Measurements from ENCODE around the gene KRI1.

DNA sequence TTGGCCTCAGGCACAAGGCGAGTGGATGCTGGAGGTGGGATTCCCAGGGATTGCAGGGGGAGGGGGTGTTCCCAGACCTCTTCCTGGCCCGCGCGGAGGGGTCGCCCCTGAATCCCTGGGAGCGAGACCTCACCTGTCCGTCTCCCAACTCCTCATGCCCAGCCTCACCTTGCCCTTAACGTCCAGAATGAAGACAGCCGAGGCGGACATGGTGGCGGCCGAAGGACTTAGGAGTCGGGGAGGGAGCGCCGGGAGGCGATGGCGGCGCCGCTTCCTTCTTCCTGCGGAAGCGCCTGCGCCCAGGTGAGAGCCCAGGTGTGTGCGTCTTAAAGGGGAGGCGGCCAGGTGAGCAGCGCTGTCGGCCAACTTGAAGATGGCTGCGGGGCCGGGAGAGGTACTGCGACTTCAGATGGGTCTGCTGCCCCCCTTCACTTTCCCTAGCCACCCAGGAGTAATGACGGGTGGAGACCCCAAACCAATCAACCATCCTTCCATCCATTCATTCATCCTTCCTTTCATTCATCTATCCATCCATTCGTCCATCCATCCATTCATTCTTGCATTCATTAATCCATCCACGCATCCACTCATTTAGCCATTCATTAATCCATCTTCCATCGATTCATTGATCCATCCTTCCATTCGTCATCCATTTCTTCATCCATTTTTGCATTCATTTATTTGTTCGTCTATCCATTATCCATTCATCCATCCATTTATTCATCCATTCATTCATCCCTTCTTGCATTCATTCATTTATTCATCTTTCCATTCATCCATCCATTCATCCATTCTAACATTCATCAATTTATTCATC, 21.4 kb upstream of the KRI1 start, which contains the start of gene AP1M2:
- TF ChIP-seq, protein P1, sequence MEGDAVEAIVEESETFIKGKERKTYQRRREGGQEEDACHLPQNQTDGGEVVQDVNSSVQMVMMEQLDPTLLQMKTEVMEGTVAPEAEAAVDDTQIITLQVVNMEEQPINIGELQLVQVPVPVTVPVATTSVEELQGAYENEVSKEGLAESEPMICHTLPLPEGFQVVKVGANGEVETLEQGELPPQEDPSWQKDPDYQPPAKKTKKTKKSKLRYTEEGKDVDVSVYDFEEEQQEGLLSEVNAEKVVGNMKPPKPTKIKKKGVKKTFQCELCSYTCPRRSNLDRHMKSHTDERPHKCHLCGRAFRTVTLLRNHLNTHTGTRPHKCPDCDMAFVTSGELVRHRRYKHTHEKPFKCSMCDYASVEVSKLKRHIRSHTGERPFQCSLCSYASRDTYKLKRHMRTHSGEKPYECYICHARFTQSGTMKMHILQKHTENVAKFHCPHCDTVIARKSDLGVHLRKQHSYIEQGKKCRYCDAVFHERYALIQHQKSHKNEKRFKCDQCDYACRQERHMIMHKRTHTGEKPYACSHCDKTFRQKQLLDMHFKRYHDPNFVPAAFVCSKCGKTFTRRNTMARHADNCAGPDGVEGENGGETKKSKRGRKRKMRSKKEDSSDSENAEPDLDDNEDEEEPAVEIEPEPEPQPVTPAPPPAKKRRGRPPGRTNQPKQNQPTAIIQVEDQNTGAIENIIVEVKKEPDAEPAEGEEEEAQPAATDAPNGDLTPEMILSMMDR (IDR thresholded peaks at IDR 0.05; ENCODE audit: low read depth, low read length, missing input control) = no peak
- TF ChIP-seq, protein P2, sequence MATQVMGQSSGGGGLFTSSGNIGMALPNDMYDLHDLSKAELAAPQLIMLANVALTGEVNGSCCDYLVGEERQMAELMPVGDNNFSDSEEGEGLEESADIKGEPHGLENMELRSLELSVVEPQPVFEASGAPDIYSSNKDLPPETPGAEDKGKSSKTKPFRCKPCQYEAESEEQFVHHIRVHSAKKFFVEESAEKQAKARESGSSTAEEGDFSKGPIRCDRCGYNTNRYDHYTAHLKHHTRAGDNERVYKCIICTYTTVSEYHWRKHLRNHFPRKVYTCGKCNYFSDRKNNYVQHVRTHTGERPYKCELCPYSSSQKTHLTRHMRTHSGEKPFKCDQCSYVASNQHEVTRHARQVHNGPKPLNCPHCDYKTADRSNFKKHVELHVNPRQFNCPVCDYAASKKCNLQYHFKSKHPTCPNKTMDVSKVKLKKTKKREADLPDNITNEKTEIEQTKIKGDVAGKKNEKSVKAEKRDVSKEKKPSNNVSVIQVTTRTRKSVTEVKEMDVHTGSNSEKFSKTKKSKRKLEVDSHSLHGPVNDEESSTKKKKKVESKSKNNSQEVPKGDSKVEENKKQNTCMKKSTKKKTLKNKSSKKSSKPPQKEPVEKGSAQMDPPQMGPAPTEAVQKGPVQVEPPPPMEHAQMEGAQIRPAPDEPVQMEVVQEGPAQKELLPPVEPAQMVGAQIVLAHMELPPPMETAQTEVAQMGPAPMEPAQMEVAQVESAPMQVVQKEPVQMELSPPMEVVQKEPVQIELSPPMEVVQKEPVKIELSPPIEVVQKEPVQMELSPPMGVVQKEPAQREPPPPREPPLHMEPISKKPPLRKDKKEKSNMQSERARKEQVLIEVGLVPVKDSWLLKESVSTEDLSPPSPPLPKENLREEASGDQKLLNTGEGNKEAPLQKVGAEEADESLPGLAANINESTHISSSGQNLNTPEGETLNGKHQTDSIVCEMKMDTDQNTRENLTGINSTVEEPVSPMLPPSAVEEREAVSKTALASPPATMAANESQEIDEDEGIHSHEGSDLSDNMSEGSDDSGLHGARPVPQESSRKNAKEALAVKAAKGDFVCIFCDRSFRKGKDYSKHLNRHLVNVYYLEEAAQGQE (IDR thresholded peaks at IDR 0.05) = no peak
- TF ChIP-seq RAD21 (IDR thresholded peaks at IDR 0.05) = no peak
- TF ChIP-seq GABPA (IDR thresholded peaks at IDR 0.05 in 1 of 2, conservative IDR thresholded peaks at IDR 0.05 in 1 of 2) = no peak
- TF ChIP-seq TAF1 (conservative IDR thresholded peaks at IDR 0.05) = no peak
- no peak for TF ChIP-seq YY1 (IDR thresholded peaks at IDR 0.05)
- TF ChIP-seq, protein P3, sequence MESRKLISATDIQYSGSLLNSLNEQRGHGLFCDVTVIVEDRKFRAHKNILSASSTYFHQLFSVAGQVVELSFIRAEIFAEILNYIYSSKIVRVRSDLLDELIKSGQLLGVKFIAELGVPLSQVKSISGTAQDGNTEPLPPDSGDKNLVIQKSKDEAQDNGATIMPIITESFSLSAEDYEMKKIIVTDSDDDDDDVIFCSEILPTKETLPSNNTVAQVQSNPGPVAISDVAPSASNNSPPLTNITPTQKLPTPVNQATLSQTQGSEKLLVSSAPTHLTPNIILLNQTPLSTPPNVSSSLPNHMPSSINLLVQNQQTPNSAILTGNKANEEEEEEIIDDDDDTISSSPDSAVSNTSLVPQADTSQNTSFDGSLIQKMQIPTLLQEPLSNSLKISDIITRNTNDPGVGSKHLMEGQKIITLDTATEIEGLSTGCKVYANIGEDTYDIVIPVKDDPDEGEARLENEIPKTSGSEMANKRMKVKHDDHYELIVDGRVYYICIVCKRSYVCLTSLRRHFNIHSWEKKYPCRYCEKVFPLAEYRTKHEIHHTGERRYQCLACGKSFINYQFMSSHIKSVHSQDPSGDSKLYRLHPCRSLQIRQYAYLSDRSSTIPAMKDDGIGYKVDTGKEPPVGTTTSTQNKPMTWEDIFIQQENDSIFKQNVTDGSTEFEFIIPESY (IDR thresholded peaks at IDR 0.05) = no peak
- no peak for TF ChIP-seq JUND (IDR thresholded peaks at IDR 0.05)
- TF ChIP-seq, protein P4, sequence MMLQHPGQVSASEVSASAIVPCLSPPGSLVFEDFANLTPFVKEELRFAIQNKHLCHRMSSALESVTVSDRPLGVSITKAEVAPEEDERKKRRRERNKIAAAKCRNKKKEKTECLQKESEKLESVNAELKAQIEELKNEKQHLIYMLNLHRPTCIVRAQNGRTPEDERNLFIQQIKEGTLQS (IDR thresholded peaks at IDR 0.05) = no peak
- TF ChIP-seq SP1 (IDR thresholded peaks at IDR 0.05) = no peak
- TF ChIP-seq FOXA1 (IDR thresholded peaks at IDR 0.05) = no peak
